Lung (tissue), 16 donors: ENCODE measurements around the gene FAHD2A. TPM values are rescaled to one million over a fixed set of nuclear protein-coding genes. Genes with fewer than 3 reads are reported as not detected.
A peak's percentile ranks its signal among the peaks of the same experiment; 100 is the strongest.

Experiments used
- ATAC-seq: fragments of 200-7000 bp; cut with Tn5 transposase; one replicate; pipeline ENCODE4 v1.9.1; 2020; ENCODE audit warnings: moderate number of reproducible peaks; ENCODE audit not compliant: insufficient read depth, low FRiP score
- DNase-seq, 3 donors: peaks; one replicate each; pipeline ENCODE4 v3.0.0-alpha.2; 2013 to 2017
- H3K27ac ChIP-seq, 2 donors: one replicate each; pipeline ENCODE4 v1.5.1; 2013; ENCODE audit warnings: mild to moderate bottlenecking in 2 of 2, moderate library complexity in 2 of 2, control low read depth in 1 of 2, inconsistent platforms in 1 of 2, low read depth in 1 of 2, low read length in 1 of 2
- H3K27me3 ChIP-seq, 3 donors: one replicate each; pipeline ENCODE4 v1.5.1; 2013; ENCODE audit warnings: low read length in 2 of 3; ENCODE audit not compliant: control insufficient read depth in 3 of 3, insufficient read depth in 3 of 3
- H3K36me3 ChIP-seq, 4 donors: one replicate each; pipeline ENCODE4 v1.5.1; 2013; ENCODE audit warnings: low read length in 4 of 4, mild to moderate bottlenecking in 1 of 4, moderate library complexity in 1 of 4; ENCODE audit not compliant: control insufficient read depth in 4 of 4, insufficient read depth in 4 of 4
- H3K4me1 ChIP-seq, 5 donors: one replicate each; pipeline ENCODE4 v1.5.1; 2013; ENCODE audit warnings: low read length in 5 of 5, mild to moderate bottlenecking in 2 of 5, moderate library complexity in 1 of 5; ENCODE audit not compliant: control insufficient read depth in 5 of 5, insufficient read depth in 5 of 5
- H3K4me3 ChIP-seq: one replicate; pipeline ENCODE4 v1.5.1; 2013; ENCODE audit warnings: mild to moderate bottlenecking, control low read depth, moderate library complexity
- H3K9ac ChIP-seq, 2 donors: one replicate each; pipeline ENCODE4 v1.5.1; 2013; ENCODE audit warnings: low read length in 2 of 2, control low read depth in 1 of 2; ENCODE audit not compliant: insufficient read depth in 1 of 2
- H3K9me3 ChIP-seq, 4 donors: one replicate each; pipeline ENCODE4 v1.5.1; 2013; ENCODE audit warnings: low read length in 3 of 4, mild to moderate bottlenecking in 1 of 4, moderate library complexity in 1 of 4; ENCODE audit not compliant: control insufficient read depth in 4 of 4, insufficient read depth in 3 of 4
- CTCF ChIP-seq: IDR thresholded peaks from 2 replicates; pipeline ENCODE4 v1.5.1; 2012; ENCODE audit warnings: mild to moderate bottlenecking; ENCODE audit errors: control extremely low read depth, extremely low read depth
- WGBS, 2 donors: extraction: QIAGEN DNeasy Blood & Tissue Kit; methylation state at CpG; one replicate each; pipeline ENCODE4 v1.1.7; 2013; 5-methylcytosine and 5-hydroxymethylcytosine counted together
- long read RNA-seq, 5 donors: transcript quantifications; one replicate each; lab custom pipeline, GENCODE V29; 2026
- polyA plus RNA-seq, 2 donors: library from polyadenylated mRNA; stranded (reverse); fragments of 200-250 nt; gene quantifications; one replicate each; pipeline ENCODE4 v1.2.1, GENCODE V29; 2013
- total RNA-seq, 2 donors: library from RNA; depleted of rRNA in 1 of 2; stranded (reverse); fragments of >200 nt in 1 of 2; gene quantifications; one replicate each; pipeline ENCODE4 v1.2.1, GENCODE V29; 2014 to 2021
- donor health status: control.
- donor health status: control.
- donor health status: Bipolar disorder and iron deficiency.
- donor health status: healthy.
- donor health status: DM: yes; HTN: yes; CAD: no.

The FAHD2A gene
- total RNA-seq (10 to 100 TPM; 20.8 to 38.3 TPM), polyA plus RNA-seq (10 to 100 TPM; 12.6 to 18.3 TPM)
- long read RNA-seq, donor 1, full-length matches to known transcripts, result 10 of 10 reads
- long read RNA-seq, donor 1, partial matches to known transcripts, result 0 of 10 reads
- long read RNA-seq, donor 1, other reads (novel, unspliced or antisense), result 0 of 10 reads
- long read RNA-seq, donor 2, result 0 reads
- long read RNA-seq, donor 3, full-length matches to known transcripts, result 5 of 5 reads
- long read RNA-seq, donor 3, partial matches to known transcripts, result 0 of 5 reads
- long read RNA-seq, donor 3, other reads (novel, unspliced or antisense), result 0 of 5 reads
- long read RNA-seq, donor 4, full-length matches to known transcripts, result 1 of 1 reads
- long read RNA-seq, donor 4, partial matches to known transcripts, result 0 of 1 reads
- long read RNA-seq, donor 4, other reads (novel, unspliced or antisense), result 0 of 1 reads
- long read RNA-seq, donor 5, full-length matches to known transcripts, result 8 of 8 reads
- long read RNA-seq, donor 5, partial matches to known transcripts, result 0 of 8 reads
- long read RNA-seq, donor 5, other reads (novel, unspliced or antisense), result 0 of 8 reads

- peak within 1 kb of the TSS; percentile 93 for H3K4me3 ChIP-seq
- H3K9me3 ChIP-seq, result no peaks in the 10 kb centered on the region
- TF ChIP-seq CTCF, result no peak
- peak within 1 kb of the TSS; percentile 79 to 95 for H3K9ac ChIP-seq
- peak within 1 kb of the TSS; percentile 92 to 93 for H3K27ac ChIP-seq
- 0 to 1% methylated on average over 64 of the region's 64 CpGs for WGBS, 2 donors
- ATAC-seq (peak; percentile 98), DNase-seq (peak; percentile 96 to 97 (median 96))
- H3K36me3 ChIP-seq, result peaks cover 0 to 4% (median under 1%) of the 10 kb centered on the region in 4 donors
- no peaks in the 10 kb centered on the region for H3K27me3 ChIP-seq
- H3K4me1 ChIP-seq, result peaks cover 5 to 15% (median 6%) of the 10 kb centered on the region in 5 donors
Observed at GRCh38 chr2:95402370-95403203, at the start of gene FAHD2A. Gene FAHD2A, plus strand, starts transcription at chr2:95402708. Its CDS starts 2,851 bp downstream, at chr2:95405559.

GRCh38 chr2:95353055-95353575 lies 49.4 kb upstream of the FAHD2A start:
- no peak overlapping the region for H3K4me3 ChIP-seq
- peaks cover 0 to 3% (median 0%) of the 10 kb centered on the region in 3 donors for H3K27me3 ChIP-seq
- WGBS, 2 donors, result 90 to 95% methylated on average over 10 of the region's 10 CpGs
- H3K9me3 ChIP-seq, result peaks cover 0 to 4% (median 0%) of the 10 kb centered on the region in 4 donors
- no peak overlapping the region for H3K9ac ChIP-seq
- ATAC-seq (no peak), DNase-seq (peak in 1 of 3 donors; percentile 4)
- H3K36me3 ChIP-seq, result no peaks in the 10 kb centered on the region
- no peak for TF ChIP-seq CTCF
- H3K4me1 ChIP-seq, result no peaks in the 10 kb centered on the region
- H3K27ac ChIP-seq, result no peak overlapping the region

GRCh38 chr2:95353613-95354468 lies 48.7 kb upstream of the FAHD2A start:
- Histone ChIP-seq H3K27ac (no peak overlapping the region), H3K27me3 (peaks cover 0 to 3% (median 0%) of the 10 kb centered on the region in 3 donors), H3K9me3 (peaks cover 0 to 4% (median 0%) of the 10 kb centered on the region in 4 donors), H3K36me3 (no peaks in the 10 kb centered on the region), H3K4me3 (no peak overlapping the region), H3K4me1 (no peaks in the 10 kb centered on the region), H3K9ac (no peak overlapping the region)
- no peak for ATAC-seq
- peak in 1 of 3 donors; percentile 7 for DNase-seq
- 72 to 80% methylated on average over 22 of the region's 22 CpGs for WGBS, 2 donors
- no peak for TF ChIP-seq CTCF
